B cell (primary cell): Measurements from ENCODE around the gene TNNT3. TPM values are rescaled to one million over a fixed set of nuclear protein-coding genes. Genes with fewer than 3 reads are reported as not detected.

Experiments used
- ATAC-seq: fragments of 200-7000 bp; cut with Tn5 transposase; one replicate; pipeline ENCODE4 v1.10.0; 2021; ENCODE audit warnings: low read depth, mild to moderate bottlenecking, moderate number of reproducible peaks, moderate library complexity
- CTCF ChIA-PET: fragments of 350-600 bp; sonication (Branson Sonifier 250); formaldehyde crosslinking; loops from one replicate; lab custom pipeline; 2021; ENCODE audit warnings: antibody characterized with exemption, inconsistent platforms; lab: Charles Lee
- POLR2A ChIA-PET: fragments of 350-600 bp; sonication (Branson Sonifier 250); formaldehyde crosslinking; loops from one replicate; lab custom pipeline; 2021; ENCODE audit warnings: antibody characterized with exemption; lab: Charles Lee
- DNase-seq: peaks from one replicate; pipeline ENCODE4 v3.0.0; 2013
- H2AFZ ChIP-seq: 2 replicates; pipeline ENCODE4 v1.6.1; 2012; ENCODE audit warnings: mild to moderate bottlenecking, low read depth, low read length; ENCODE audit not compliant: insufficient read depth, poor library complexity, severe bottlenecking
- H3K27ac ChIP-seq, 2 donors: 1 replicate in 1 of 2; 2 replicates in 1 of 2; pipeline ENCODE4 v1.5.1; 2012 to 2013; ENCODE audit warnings: low read length in 2 of 2, mild to moderate bottlenecking in 2 of 2, moderate library complexity in 1 of 2
- H3K27me3 ChIP-seq, 4 experiments: fragments of 200-600 bp in 1 of 4; sonication (generic) in 1 of 4; replicated peaks in 1 of 4; 1 replicate in 2 of 4; 2 replicates in 2 of 4; pipeline versions ENCODE4 v1.6.1 to v1.7.0; 2013 to 2016; ENCODE audit warnings: low read length in 3 of 4, mild to moderate bottlenecking in 2 of 4, mixed read lengths in 1 of 4, moderate library complexity in 1 of 4; ENCODE audit not compliant: insufficient read depth in 4 of 4, control insufficient read depth in 3 of 4; ENCODE audit errors: control extremely low read depth in 1 of 4
- H3K36me3 ChIP-seq, 2 experiments: replicated peaks in 1 of 2; 1 replicate in 1 of 2; 2 replicates in 1 of 2; pipeline versions ENCODE4 v1.6.1 to v1.7.1; 2013; ENCODE audit warnings: low read length in 1 of 2; ENCODE audit not compliant: insufficient read depth in 2 of 2, control insufficient read depth in 1 of 2; ENCODE audit errors: control extremely low read depth in 1 of 2, extremely low read depth in 1 of 2
- H3K4me1 ChIP-seq, 2 donors: fragments of 200-600 bp in 1 of 2; sonication (generic) in 1 of 2; 1 replicate in 1 of 2; 2 replicates in 1 of 2; pipeline versions ENCODE4 v1.5.1 to v1.6.1; 2013 to 2017; ENCODE audit warnings: low read length in 2 of 2; ENCODE audit not compliant: control insufficient read depth in 2 of 2, insufficient read depth in 2 of 2
- H3K4me2 ChIP-seq: replicated peaks from 2 replicates; pipeline ENCODE3; 2012; ENCODE audit warnings: mild to moderate bottlenecking, low read depth, low read length; ENCODE audit not compliant: poor library complexity, severe bottlenecking
- H3K4me3 ChIP-seq, 5 experiments: fragments of 200-600 bp in 1 of 5; sonication (generic) in 1 of 5; 1 replicate in 3 of 5; 2 replicates in 2 of 5; pipeline versions ENCODE4 v1.5.1 to v1.7.0; 2011 to 2016; ENCODE audit warnings: low read length in 4 of 5, mild to moderate bottlenecking in 4 of 5, low read depth in 2 of 5, control low read depth in 1 of 5, moderate library complexity in 1 of 5; ENCODE audit not compliant: insufficient read depth in 1 of 5; ENCODE audit errors: control extremely low read depth in 1 of 5, extremely low read depth in 1 of 5
- H3K79me2 ChIP-seq: fragments of 200-600 bp; sonication (generic); one replicate; pipeline ENCODE4 v1.6.0; 2016; ENCODE audit warnings: low read length; ENCODE audit not compliant: control insufficient read depth, insufficient read depth
- H3K9ac ChIP-seq: fragments of 200-600 bp; sonication (generic); 2 replicates; pipeline ENCODE4 v1.6.1; 2017; ENCODE audit warnings: mild to moderate bottlenecking, low read length, moderate library complexity
- H3K9me3 ChIP-seq, 3 donors: one replicate each; pipeline versions ENCODE4 v1.6.1 to v1.7.1; 2013; ENCODE audit warnings: low read length in 2 of 3; ENCODE audit not compliant: control insufficient read depth in 2 of 3, insufficient read depth in 1 of 3; ENCODE audit errors: control extremely low read depth in 1 of 3
- H4K20me1 ChIP-seq: 2 replicates; pipeline ENCODE4 v1.6.0; 2012; ENCODE audit warnings: mild to moderate bottlenecking, low read length; ENCODE audit not compliant: insufficient read depth, control insufficient read depth, poor library complexity, severe bottlenecking
- H3K27ac Mint-ChIP-seq: one replicate; pipeline ENCODE4 v1.8.0; 2021; ENCODE audit warnings: mixed read lengths
- H3K27me3 Mint-ChIP-seq: one replicate; pipeline ENCODE4 v1.8.0; 2021; ENCODE audit warnings: mixed read lengths
- H3K4me1 Mint-ChIP-seq: one replicate; pipeline ENCODE4 v1.8.0; 2021; ENCODE audit warnings: mixed read lengths
- H3K4me3 Mint-ChIP-seq: one replicate; pipeline ENCODE4 v1.8.0; 2021; ENCODE audit warnings: mixed read lengths
- H3K9me3 Mint-ChIP-seq: one replicate; pipeline ENCODE4 v1.8.0; 2022; ENCODE audit warnings: mixed read lengths; ENCODE audit not compliant: insufficient read depth
- CTCF ChIP-seq: fragments of 200-600 bp; IDR thresholded peaks from one replicate; pipeline ENCODE4 v1.8.0; 2022; ENCODE audit warnings: antibody characterized with exemption, mild to moderate bottlenecking
- EZH2 ChIP-seq: IDR thresholded peaks from 2 replicates; pipeline ENCODE4 v1.6.1; 2012; ENCODE audit warnings: borderline replicate concordance, low read depth, mild to moderate bottlenecking, moderate library complexity, low read length; ENCODE audit not compliant: insufficient read depth, poor library complexity, severe bottlenecking
- WGBS: methylation state at CpG from one replicate; pipeline ENCODE4 v1.1.5; 2013; ENCODE audit warnings: missing lambda C conversion rate; ENCODE audit not compliant: insufficient coverage; 5-methylcytosine and 5-hydroxymethylcytosine counted together
- intact Hi-C: fragments of 100-400 bp; cut with micrococcal nuclease; formaldehyde crosslinking; loops from one replicate; pipeline ENCODE4 v1.10.0; 2022
- polyA plus RNA-seq: library from polyadenylated mRNA; depleted of rRNA; stranded (reverse); fragments of >200 nt; gene quantifications from 2 replicates; pipeline ENCODE4 v1.2.3, GENCODE V29; 2012
- total RNA-seq, 2 donors: library from RNA; stranded (reverse); fragments of 120-200 nt in 1 of 2; gene quantifications; 1 replicate in 1 of 2; 2 replicates in 1 of 2; pipeline versions ENCODE4 v1.2.3 to v1.2.4, GENCODE V29; 2013 to 2022

TNNT3 gene
- total and polyA plus RNA-seq, 2 donors (not counting 1 experiment from before 2014, with no cell fraction given): 2.5 to 10.0 TPM

- Mint-ChIP-seq H3K27me3 (no peaks in the 10 kb centered on the region), H3K9me3 (no peaks in the 10 kb centered on the region), H3K4me1 (peaks cover 55% of the 10 kb centered on the region), H3K27ac (peak overlapping the region; percentile 80), H3K4me3 (peak overlapping the region; percentile 27)
- DNase-seq (no peak), ATAC-seq (no peak)
- H2AFZ ChIP-seq: no peak overlapping the region
- peaks cover 100% of the 10 kb centered on the region for H4K20me1 ChIP-seq
- no peaks in the 10 kb centered on the region for H3K27me3 ChIP-seq
- H3K9me3 ChIP-seq: no peaks in the 10 kb centered on the region
- intact Hi-C loops: no loop called here
- peak overlapping the region in 1 of 2 donors; percentile 72 for H3K27ac ChIP-seq
- ChIA-PET CTCF (interaction anchor here (0.5 to 1.1 kb wide), 2 partner anchors 22 to 37 kb away, joined by 3 to 4 read pairs; no protein-coding TSS in a partner anchor), POLR2A (no interaction called here)
- 89% methylated on average over 9 of the region's 13 CpGs for WGBS
- TF ChIP-seq CTCF: no peak
- no peak for TF ChIP-seq EZH2
- H3K4me1 ChIP-seq: peaks cover 36 to 72% of the 10 kb centered on the region in 2 donors
- H3K36me3 ChIP-seq: peaks cover under 1 to 49% of the 10 kb centered on the region in 2 experiments
- peaks cover 57% of the 10 kb centered on the region for H3K79me2 ChIP-seq
- H3K9ac ChIP-seq: no peak overlapping the region
- no peak overlapping the region for H3K4me3 ChIP-seq
- H3K4me2 ChIP-seq: peak overlapping the region; percentile 61
Observed at GRCh38 chr11:1879342-1879940, 40.1 kb upstream of the TNNT3 start.

- peak overlapping the region; percentile 27 for H3K4me3 Mint-ChIP-seq
- TF ChIP-seq CTCF: no peak
- TF ChIP-seq EZH2: no peak
- DNase-seq (no peak), ATAC-seq (no peak)
- no peaks in the 10 kb centered on the region for H3K27me3 Mint-ChIP-seq
- H3K27me3 ChIP-seq: no peaks in the 10 kb centered on the region
- no peaks in the 10 kb centered on the region for H3K9me3 Mint-ChIP-seq
- H3K9me3 ChIP-seq: no peaks in the 10 kb centered on the region
- ChIA-PET CTCF (interaction anchor here (0.5 to 3.3 kb wide), 2 partner anchors 21 to 28 kb away, joined by 4 to 104 read pairs; partner anchors contain the start of gene LSP1), POLR2A (no interaction called here)
- H3K9ac ChIP-seq: no peak overlapping the region
- H4K20me1 ChIP-seq: peaks cover 100% of the 10 kb centered on the region
- intact Hi-C loops: loop anchor here (2.0 to 5.0 kb wide), 3 partner anchors 27 to 272 kb away; partner anchors contain the start of genes LSP1 and TNNT3
- peak overlapping the region; percentile 61 for H3K4me2 ChIP-seq
- peaks cover 51% of the 10 kb centered on the region for H3K79me2 ChIP-seq
- WGBS: 90% methylated on average over 31 of the region's 32 CpGs
- H3K27ac ChIP-seq: peak overlapping the region in 1 of 2 donors; percentile 72
- peaks cover 7 to 51% of the 10 kb centered on the region in 2 experiments for H3K36me3 ChIP-seq
- H3K4me3 ChIP-seq: no peak overlapping the region
- H3K4me1 ChIP-seq: peaks cover 36 to 66% of the 10 kb centered on the region in 2 donors
- peak overlapping the region; percentile 80 for H3K27ac Mint-ChIP-seq
- peaks cover 53% of the 10 kb centered on the region for H3K4me1 Mint-ChIP-seq
- H2AFZ ChIP-seq: no peak overlapping the region
Observed at GRCh38 chr11:1879941-1880720, 39.4 kb upstream of the TNNT3 start.
